VCaP (cell line): ENCODE results near the gene DENND6A.

ENCODE experiments used
- H3K27ac ChIP-seq: fragments of 450-650 bp; 2 replicates; pipeline ENCODE4 v1.5.1; 2017
- TF ChIP-seq, protein P1 (sequence below): fragments of 450-650 bp; conservative IDR thresholded peaks from 2 replicates; pipeline ENCODE4 v1.5.1; 2017; ENCODE audit warnings: mild to moderate bottlenecking, moderate library complexity

Gene DENND6A

DNA sequence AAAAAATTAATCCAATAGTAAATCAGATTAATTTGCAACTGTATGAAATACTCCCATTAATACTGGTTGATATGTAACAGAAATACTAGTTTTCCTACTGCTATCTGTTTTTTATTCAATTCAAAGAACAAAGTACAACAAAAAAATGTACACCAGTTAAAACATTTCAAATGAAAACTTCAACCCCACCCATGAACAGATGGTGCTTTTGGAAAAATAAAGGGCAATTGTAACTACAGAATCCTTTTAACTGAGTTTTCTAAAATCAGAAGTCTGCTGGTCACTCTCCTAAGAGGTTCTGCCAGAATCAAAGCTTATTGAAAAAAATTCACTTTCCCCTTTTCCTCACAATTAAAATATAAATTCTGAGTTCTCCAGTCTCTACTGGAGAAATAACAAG is 34.3 kb downstream of the DENND6A start:
- H3K27ac ChIP-seq = no peak overlapping the region
- TF ChIP-seq, protein P1, sequence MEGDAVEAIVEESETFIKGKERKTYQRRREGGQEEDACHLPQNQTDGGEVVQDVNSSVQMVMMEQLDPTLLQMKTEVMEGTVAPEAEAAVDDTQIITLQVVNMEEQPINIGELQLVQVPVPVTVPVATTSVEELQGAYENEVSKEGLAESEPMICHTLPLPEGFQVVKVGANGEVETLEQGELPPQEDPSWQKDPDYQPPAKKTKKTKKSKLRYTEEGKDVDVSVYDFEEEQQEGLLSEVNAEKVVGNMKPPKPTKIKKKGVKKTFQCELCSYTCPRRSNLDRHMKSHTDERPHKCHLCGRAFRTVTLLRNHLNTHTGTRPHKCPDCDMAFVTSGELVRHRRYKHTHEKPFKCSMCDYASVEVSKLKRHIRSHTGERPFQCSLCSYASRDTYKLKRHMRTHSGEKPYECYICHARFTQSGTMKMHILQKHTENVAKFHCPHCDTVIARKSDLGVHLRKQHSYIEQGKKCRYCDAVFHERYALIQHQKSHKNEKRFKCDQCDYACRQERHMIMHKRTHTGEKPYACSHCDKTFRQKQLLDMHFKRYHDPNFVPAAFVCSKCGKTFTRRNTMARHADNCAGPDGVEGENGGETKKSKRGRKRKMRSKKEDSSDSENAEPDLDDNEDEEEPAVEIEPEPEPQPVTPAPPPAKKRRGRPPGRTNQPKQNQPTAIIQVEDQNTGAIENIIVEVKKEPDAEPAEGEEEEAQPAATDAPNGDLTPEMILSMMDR = no peak

DNA sequence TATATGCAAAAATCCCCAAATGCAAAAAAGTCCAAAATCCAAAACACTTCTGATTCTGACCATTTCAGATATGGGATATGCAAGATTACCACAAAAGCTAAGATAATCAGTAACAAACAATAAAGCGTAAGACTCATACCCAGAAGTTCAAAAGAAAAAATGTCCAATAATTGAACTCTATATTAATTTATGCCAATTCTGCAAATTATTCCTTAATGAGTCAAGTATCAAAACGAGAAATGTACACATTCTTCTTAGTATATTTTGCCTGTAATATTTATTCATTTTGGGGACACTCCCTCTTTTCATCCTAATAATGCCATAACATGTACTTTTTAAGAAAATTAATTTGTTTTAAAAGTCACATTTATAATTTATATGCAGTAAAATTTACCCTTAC is 37.1 kb downstream of the DENND6A start:
- TF ChIP-seq, protein P1 = no peak
- no peak overlapping the region for H3K27ac ChIP-seq

DNA sequence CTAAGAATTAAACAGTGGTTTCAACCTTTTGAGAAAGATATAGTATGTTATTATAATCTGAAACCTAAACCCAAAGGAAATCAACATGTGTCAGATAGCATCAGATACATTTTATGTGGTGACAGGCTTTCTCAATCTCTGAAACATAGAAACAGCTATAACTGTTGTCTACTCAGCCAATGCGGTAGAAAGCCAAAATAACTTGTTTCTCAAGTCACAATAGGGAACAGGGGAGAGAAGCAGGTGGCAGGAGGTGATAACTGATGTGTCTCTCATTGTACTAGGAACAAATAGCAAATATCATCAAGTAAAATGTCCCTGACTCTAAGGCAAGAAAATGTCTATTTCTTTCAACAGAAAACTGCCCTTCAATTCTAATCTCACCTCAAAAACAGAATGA is 38.6 kb downstream of the DENND6A start:
- no peak overlapping the region for H3K27ac ChIP-seq
- TF ChIP-seq, protein P1 = no peak

DNA sequence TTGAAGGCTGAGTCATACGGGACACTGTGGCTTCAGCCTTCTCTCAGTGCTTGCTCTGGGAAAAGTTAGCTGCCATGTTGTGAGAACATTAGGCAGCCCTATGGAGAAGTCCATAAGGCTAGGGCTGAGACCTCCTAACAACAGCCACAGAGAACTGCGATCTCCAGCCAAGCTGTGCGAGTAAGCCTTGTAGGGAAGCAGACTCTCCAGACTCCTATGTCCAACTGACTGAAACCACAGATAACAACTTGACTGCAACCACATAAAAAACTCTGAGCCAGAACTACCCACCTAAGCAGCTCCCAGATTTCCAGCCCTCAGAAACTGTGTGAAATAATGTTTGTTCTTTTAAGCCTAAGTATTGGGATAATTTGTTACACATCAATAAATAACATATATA is 40.7 kb downstream of the DENND6A start:
- no peak overlapping the region for H3K27ac ChIP-seq
- TF ChIP-seq, protein P1 = no peak

DNA sequence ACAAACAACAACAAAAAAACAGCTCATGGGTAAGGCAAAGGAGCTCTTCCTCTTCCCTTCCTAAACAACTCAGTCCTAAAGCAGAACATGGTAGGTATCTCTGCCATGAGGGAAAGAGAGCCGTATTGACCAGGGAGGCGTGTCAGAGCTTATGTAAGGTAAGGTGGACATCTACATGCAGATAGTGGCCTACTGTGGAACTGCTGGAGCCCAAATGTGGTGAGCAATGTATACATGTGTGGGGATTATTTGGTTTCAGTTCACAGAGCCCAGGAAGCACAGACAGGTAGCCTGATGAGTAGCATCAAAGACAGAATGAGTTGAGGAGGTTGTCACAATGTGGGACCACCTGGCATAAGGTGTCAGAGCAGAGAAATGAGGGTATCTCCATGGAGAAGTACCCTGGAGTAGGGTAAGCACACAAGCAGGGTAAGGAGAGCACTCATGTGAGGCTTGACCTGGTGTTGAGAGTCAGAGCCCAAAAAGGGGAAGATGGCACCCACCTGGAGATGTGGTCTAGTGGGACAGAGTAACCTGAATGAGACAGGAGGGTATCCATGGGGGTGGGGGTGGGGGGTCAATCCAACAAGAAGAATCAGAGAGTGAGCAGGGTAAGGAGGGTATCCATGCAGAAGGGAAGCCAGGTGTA is 45.5 kb downstream of the DENND6A start:
- no peak overlapping the region for H3K27ac ChIP-seq
- TF ChIP-seq, protein P1 = no peak

DNA sequence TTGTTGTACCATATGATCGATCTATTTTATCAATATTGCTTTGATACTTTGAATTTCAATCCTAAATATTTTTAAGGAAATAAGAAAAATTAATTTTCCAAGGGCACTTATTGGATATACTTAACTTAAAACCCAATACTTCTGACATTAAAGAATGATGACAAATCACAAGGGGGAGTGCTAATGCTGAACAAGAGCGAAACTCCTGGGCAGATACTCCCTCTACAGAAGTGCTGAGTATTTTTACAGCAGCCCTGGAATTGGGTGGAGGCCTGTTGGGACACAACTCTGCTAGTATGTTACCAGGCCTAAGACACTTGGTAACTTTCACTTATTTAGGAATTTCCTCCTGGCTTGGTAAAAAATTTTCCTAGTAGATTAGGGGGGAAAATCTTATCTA is 46.2 kb downstream of the DENND6A start:
- no peak overlapping the region for H3K27ac ChIP-seq
- TF ChIP-seq, protein P1 = no peak; the same call in 1 of the 2 replicates

DNA sequence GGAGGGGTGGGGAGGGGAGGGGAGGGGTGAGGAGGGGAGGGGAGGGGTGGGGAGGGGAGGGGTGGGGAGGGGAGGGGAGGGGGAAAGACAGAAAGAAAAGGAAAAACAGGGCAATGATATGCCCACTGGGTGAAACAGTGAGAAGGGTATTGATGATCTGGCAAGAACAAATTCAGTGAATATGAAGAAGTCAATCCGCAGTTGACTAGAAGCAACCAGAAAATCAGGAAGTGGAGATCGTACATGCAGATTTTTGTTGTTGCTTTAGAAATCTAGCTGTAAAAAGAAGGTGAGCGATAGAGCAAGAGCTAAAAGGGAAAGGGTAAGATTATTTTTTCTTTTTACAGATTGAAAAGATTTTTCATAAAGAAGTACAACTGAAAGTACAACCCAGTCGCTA is 48.1 kb downstream of the DENND6A start:
- no peak overlapping the region for H3K27ac ChIP-seq
- TF ChIP-seq, protein P1 = no peak
